IPS DF 6.9 (cell line): ENCODE results near the gene MARCHF11.

Experiments used
- DNase-seq: peaks from one replicate; pipeline ENCODE4 v3.0.0-alpha.2; 2013; ENCODE audit warnings: low read depth, low spot score
- H3K27ac ChIP-seq: one replicate; pipeline ENCODE4 v1.5.1; 2013; ENCODE audit warnings: low read length, control low read depth
- H3K27me3 ChIP-seq: 2 replicates; pipeline ENCODE4 v1.6.1; 2013; ENCODE audit warnings: mild to moderate bottlenecking, low read length; ENCODE audit not compliant: control insufficient read depth, insufficient read depth
- H3K36me3 ChIP-seq: 2 replicates; pipeline ENCODE4 v1.6.1; 2013; ENCODE audit warnings: low read length; ENCODE audit not compliant: control insufficient read depth, insufficient read depth
- H3K4me1 ChIP-seq: 2 replicates; pipeline ENCODE4 v1.6.1; 2013; ENCODE audit warnings: low read length; ENCODE audit not compliant: control insufficient read depth, insufficient read depth
- H3K4me3 ChIP-seq: 2 replicates; pipeline ENCODE4 v1.5.1; 2013; ENCODE audit warnings: mild to moderate bottlenecking, low read length
- H3K9me3 ChIP-seq: 2 replicates; pipeline ENCODE4 v1.6.1; 2013; ENCODE audit warnings: low read length, inconsistent platforms; ENCODE audit not compliant: control insufficient read depth, insufficient read depth
- WGBS: extraction: QIAGEN DNeasy Blood & Tissue Kit; methylation state at CpG from one replicate; pipeline ENCODE4 v1.1.7; 2013; ENCODE audit warnings: mixed read lengths, missing lambda C conversion rate; ENCODE audit not compliant: insufficient read length, insufficient coverage; 5-methylcytosine and 5-hydroxymethylcytosine counted together

The MARCHF11 gene

GRCh38 chr5:16082982-16083381 is 96.6 kb downstream of the MARCHF11 start:
- Histone ChIP-seq H3K4me1 (peaks cover 1% of the 10 kb centered on the region; the same call in 1 of the 2 replicates), H3K36me3 (no peaks in the 10 kb centered on the region), H3K4me3 (no peak overlapping the region), H3K9me3 (no peaks in the 10 kb centered on the region), H3K27me3 (no peaks in the 10 kb centered on the region), H3K27ac (no peak overlapping the region)
- no peak for DNase-seq
- WGBS = no CpG with 5 or more reads among the region's 4 CpGs

GRCh38 chr5:16082053-16082452 is 97.5 kb downstream of the MARCHF11 start:
- Histone ChIP-seq H3K36me3 (no peaks in the 10 kb centered on the region), H3K4me3 (no peak overlapping the region), H3K9me3 (no peaks in the 10 kb centered on the region), H3K4me1 (peaks cover 1% of the 10 kb centered on the region; the same call in 1 of the 2 replicates), H3K27ac (no peak overlapping the region), H3K27me3 (no peaks in the 10 kb centered on the region)
- WGBS = no CpG with 5 or more reads among the region's 7 CpGs
- no peak for DNase-seq

- no CpG with 5 or more reads among the region's 10 CpGs for WGBS
- no peak for DNase-seq
Measured at GRCh38 chr5:16081376-16081955, 98.1 kb downstream of the MARCHF11 start.

GRCh38 chr5:16076657-16077056 is 102.9 kb downstream of the MARCHF11 start:
- no peak for DNase-seq
- Histone ChIP-seq H3K4me1 (no peaks in the 10 kb centered on the region), H3K4me3 (no peak overlapping the region), H3K27ac (no peak overlapping the region), H3K36me3 (no peaks in the 10 kb centered on the region), H3K27me3 (no peaks in the 10 kb centered on the region), H3K9me3 (no peaks in the 10 kb centered on the region)
- no CpG with 5 or more reads among the region's 7 CpGs for WGBS

More at GRCh38 chr5:16081376-16081955, 98.1 kb downstream of the MARCHF11 start:
- Histone ChIP-seq H3K4me3 (no peak overlapping the region), H3K4me1 (peaks cover 1% of the 10 kb centered on the region; the same call in 1 of the 2 replicates), H3K27ac (no peak overlapping the region), H3K36me3 (no peaks in the 10 kb centered on the region), H3K9me3 (no peaks in the 10 kb centered on the region), H3K27me3 (no peaks in the 10 kb centered on the region)

- Histone ChIP-seq H3K36me3 (no peaks in the 10 kb centered on the region), H3K9me3 (no peaks in the 10 kb centered on the region), H3K27me3 (no peaks in the 10 kb centered on the region), H3K27ac (no peak overlapping the region), H3K4me3 (no peak overlapping the region), H3K4me1 (no peaks in the 10 kb centered on the region)
- no peak for DNase-seq
- WGBS = no CpG with 5 or more reads among the region's 4 CpGs
Measured at GRCh38 chr5:16074358-16074757, 105.2 kb downstream of the MARCHF11 start.

- Histone ChIP-seq H3K4me1 (no peaks in the 10 kb centered on the region), H3K27ac (no peak overlapping the region), H3K9me3 (no peaks in the 10 kb centered on the region), H3K4me3 (no peak overlapping the region), H3K36me3 (no peaks in the 10 kb centered on the region), H3K27me3 (no peaks in the 10 kb centered on the region)
- no CpG with 5 or more reads among the region's 2 CpGs for WGBS
- DNase-seq = no peak
Measured at GRCh38 chr5:16072616-16073015, 107.0 kb downstream of the MARCHF11 start.

- Histone ChIP-seq H3K27me3 (no peaks in the 10 kb centered on the region), H3K9me3 (no peaks in the 10 kb centered on the region), H3K4me1 (no peaks in the 10 kb centered on the region), H3K4me3 (no peak overlapping the region), H3K36me3 (no peaks in the 10 kb centered on the region), H3K27ac (no peak overlapping the region)
- WGBS = no CpG with 5 or more reads among the region's 7 CpGs
- no peak for DNase-seq
Measured at GRCh38 chr5:16067415-16067814, 112.2 kb downstream of the MARCHF11 start.

- Histone ChIP-seq H3K36me3 (no peaks in the 10 kb centered on the region), H3K27ac (no peak overlapping the region), H3K4me1 (no peaks in the 10 kb centered on the region), H3K4me3 (no peak overlapping the region), H3K9me3 (no peaks in the 10 kb centered on the region), H3K27me3 (no peaks in the 10 kb centered on the region)
- no peak for DNase-seq
- no CpG with 5 or more reads among the region's 2 CpGs for WGBS
Measured at GRCh38 chr5:16066810-16067209, 112.8 kb downstream of the MARCHF11 start.

GRCh38 chr5:16066320-16066719 is 113.3 kb downstream of the MARCHF11 start:
- no peak overlapping the region for H3K27ac ChIP-seq
- no peaks in the 10 kb centered on the region for H3K9me3 ChIP-seq
- H3K4me1 ChIP-seq = no peaks in the 10 kb centered on the region
- DNase-seq = no peak
- no peak overlapping the region for H3K4me3 ChIP-seq
- H3K36me3 ChIP-seq = no peaks in the 10 kb centered on the region
- WGBS = no CpG with 5 or more reads among the region's 2 CpGs
- no peaks in the 10 kb centered on the region for H3K27me3 ChIP-seq

GRCh38 chr5:16065831-16066230 is 113.8 kb downstream of the MARCHF11 start:
- Histone ChIP-seq H3K27me3 (no peaks in the 10 kb centered on the region), H3K27ac (no peak overlapping the region), H3K4me1 (no peaks in the 10 kb centered on the region), H3K4me3 (no peak overlapping the region), H3K36me3 (no peaks in the 10 kb centered on the region), H3K9me3 (no peaks in the 10 kb centered on the region)
- WGBS = no CpG with 5 or more reads among the region's 4 CpGs
- DNase-seq = no peak
